ENCODE results near the gene WFS1.

DNA sequence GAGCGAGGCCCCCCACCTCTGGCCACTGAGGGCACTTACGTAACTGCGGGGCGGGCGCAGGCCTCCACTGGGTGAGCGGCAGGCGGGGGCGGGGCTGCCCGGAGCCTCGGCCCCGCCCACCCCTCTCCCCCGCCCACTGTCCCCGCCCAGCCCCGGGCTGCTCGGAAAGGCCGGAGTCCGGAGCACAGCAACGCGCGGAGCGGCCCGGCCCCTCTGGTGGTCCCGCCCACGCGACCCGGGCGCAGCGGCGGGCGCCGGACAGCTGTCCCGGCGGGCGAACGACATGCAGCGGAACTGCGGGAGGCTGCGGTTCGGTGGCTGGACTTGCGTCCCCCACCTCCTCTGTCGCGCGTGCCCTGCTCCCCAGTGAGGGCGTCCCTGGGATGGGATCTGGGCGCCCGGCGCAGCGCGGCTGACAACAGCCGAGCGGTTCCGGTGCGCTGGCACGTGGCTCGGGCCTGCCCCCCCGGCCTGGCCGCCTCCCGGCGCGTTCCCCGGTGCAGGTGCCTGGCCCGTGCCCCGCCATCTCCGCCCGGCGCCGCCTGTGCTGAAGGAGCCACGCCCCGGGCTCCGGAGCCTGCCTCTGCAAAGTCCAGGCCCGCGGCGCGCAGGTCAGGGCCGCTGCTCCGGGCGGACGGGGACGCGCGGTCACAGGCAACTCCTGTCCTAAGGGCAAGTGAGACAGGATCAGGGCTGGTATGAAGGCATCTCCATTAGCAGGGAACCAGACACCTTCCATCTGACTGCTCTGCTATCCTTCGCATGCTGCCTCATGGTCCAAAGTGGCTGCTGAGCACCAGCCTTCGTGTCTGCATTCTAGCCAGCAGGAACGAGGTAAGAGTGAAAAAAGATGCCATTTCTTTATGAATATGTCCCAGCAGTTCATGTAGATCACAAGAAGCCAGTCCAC lies 47.5 kb upstream of the WFS1 start:
- TF ChIP-seq, protein P1, sequence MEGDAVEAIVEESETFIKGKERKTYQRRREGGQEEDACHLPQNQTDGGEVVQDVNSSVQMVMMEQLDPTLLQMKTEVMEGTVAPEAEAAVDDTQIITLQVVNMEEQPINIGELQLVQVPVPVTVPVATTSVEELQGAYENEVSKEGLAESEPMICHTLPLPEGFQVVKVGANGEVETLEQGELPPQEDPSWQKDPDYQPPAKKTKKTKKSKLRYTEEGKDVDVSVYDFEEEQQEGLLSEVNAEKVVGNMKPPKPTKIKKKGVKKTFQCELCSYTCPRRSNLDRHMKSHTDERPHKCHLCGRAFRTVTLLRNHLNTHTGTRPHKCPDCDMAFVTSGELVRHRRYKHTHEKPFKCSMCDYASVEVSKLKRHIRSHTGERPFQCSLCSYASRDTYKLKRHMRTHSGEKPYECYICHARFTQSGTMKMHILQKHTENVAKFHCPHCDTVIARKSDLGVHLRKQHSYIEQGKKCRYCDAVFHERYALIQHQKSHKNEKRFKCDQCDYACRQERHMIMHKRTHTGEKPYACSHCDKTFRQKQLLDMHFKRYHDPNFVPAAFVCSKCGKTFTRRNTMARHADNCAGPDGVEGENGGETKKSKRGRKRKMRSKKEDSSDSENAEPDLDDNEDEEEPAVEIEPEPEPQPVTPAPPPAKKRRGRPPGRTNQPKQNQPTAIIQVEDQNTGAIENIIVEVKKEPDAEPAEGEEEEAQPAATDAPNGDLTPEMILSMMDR (conservative IDR thresholded peaks at IDR 0.05; ENCODE audit: low read length) = no peak
- no peak for TF ChIP-seq EZH2phosphoT487 (IDR thresholded peaks at IDR 0.05; ENCODE audit: borderline replicate concordance)

Data from Loucy (cell line).